MCF 10A (cell line): Measurements from ENCODE around the gene HMOX1. TPM values are rescaled to one million over a fixed set of nuclear protein-coding genes. Genes with fewer than 3 reads are reported as not detected.

ENCODE experiments used
- BruUV-seq: library from RNA; stranded (reverse); fragments of 400-500 nt; replicated peaks from 2 replicates; lab custom pipeline; 2021; lab: Mats Ljungman, UMichigan
- CTCF ChIA-PET: fragments of 300-600 bp; sonication (Branson Sonifier 250); formaldehyde crosslinking; extraction: SDS; loops from one replicate; lab custom pipeline; 2021; ENCODE audit warnings: antibody characterized with exemption, inconsistent platforms; lab: Yijun Ruan, JAX
- POLR2A ChIA-PET: fragments of 300-600, 350-650 bp; sonication (Branson Sonifier 250); formaldehyde crosslinking; extraction: SDS; loops from one replicate; lab custom pipeline; 2020; ENCODE audit warnings: antibody characterized with exemption, inconsistent platforms; lab: Yijun Ruan, JAX
- DNase-seq: peaks from one replicate; pipeline ENCODE4 v3.0.0-alpha.2; 2018; ENCODE audit not compliant: unreplicated experiment
- H3K27ac Mint-ChIP-seq: one replicate; pipeline ENCODE4 v1.8.0; 2022; ENCODE audit warnings: mild to moderate bottlenecking, low read depth, mixed read lengths; ENCODE audit not compliant: unreplicated experiment
- H3K27me3 Mint-ChIP-seq: one replicate; pipeline ENCODE4 v1.8.0; 2022; ENCODE audit warnings: mixed read lengths; ENCODE audit not compliant: insufficient read depth, unreplicated experiment
- H3K36me3 Mint-ChIP-seq: one replicate; pipeline ENCODE4 v1.8.0; 2022; ENCODE audit warnings: mild to moderate bottlenecking, moderate library complexity, mixed read lengths; ENCODE audit not compliant: insufficient read depth, unreplicated experiment
- H3K4me1 Mint-ChIP-seq: one replicate; pipeline ENCODE4 v1.8.0; 2022; ENCODE audit warnings: mixed read lengths; ENCODE audit not compliant: insufficient read depth, unreplicated experiment
- H3K4me3 Mint-ChIP-seq: one replicate; pipeline ENCODE4 v1.8.0; 2022; ENCODE audit warnings: mild to moderate bottlenecking, moderate library complexity, mixed read lengths; ENCODE audit not compliant: unreplicated experiment
- H3K9me3 Mint-ChIP-seq: one replicate; pipeline ENCODE4 v1.8.0; 2022; ENCODE audit warnings: mixed read lengths; ENCODE audit not compliant: unreplicated experiment
- CTCF ChIP-seq: fragments of 200-600 bp; IDR thresholded peaks from one replicate; pipeline ENCODE4 v1.8.0; 2022; ENCODE audit warnings: antibody characterized with exemption, mild to moderate bottlenecking; ENCODE audit not compliant: unreplicated experiment
- intact Hi-C: fragments of 100-400 bp; cut with micrococcal nuclease; formaldehyde crosslinking; loops from 2 replicates; pipeline ENCODE4 v1.14.1; 2022
- total RNA-seq: library from RNA; stranded (reverse); gene quantifications from 2 replicates; pipeline ENCODE4 v1.2.3, GENCODE V29; 2022

HMOX1 gene
- total RNA-seq, 1 experiment from 2014 or later = 1.9 TPM

GRCh38 chr22:35425546-35425945 lies 44.6 kb downstream of the HMOX1 start:
- no TSS peak for BruUV-seq
- DNase-seq = no peak
- intact Hi-C loops = no loop called here
- H3K4me1 Mint-ChIP-seq = peaks cover 11% of the 10 kb centered on the region
- no peaks in the 10 kb centered on the region for H3K36me3 Mint-ChIP-seq
- H3K9me3 Mint-ChIP-seq = no peaks in the 10 kb centered on the region
- H3K4me3 Mint-ChIP-seq = no peak overlapping the region
- no peaks in the 10 kb centered on the region for H3K27me3 Mint-ChIP-seq
- POLR2A ChIA-PET = no interaction called here
- H3K27ac Mint-ChIP-seq = peak overlapping the region; percentile 67
- CTCF ChIA-PET = interaction anchor here (0.5 to 13.5 kb wide), 6 partner anchors 20 to 861 kb away, joined by 3 to 234 read pairs (median 3); no protein-coding TSS in a partner anchor
- TF ChIP-seq CTCF = no peak

- H3K27ac Mint-ChIP-seq = peak overlapping the region; percentile 67
- no peaks in the 10 kb centered on the region for H3K27me3 Mint-ChIP-seq
- no TSS peak for BruUV-seq
- intact Hi-C loops = no loop called here
- H3K4me1 Mint-ChIP-seq = peaks cover 11% of the 10 kb centered on the region
- H3K36me3 Mint-ChIP-seq = no peaks in the 10 kb centered on the region
- ChIA-PET CTCF (interaction anchor here (0.6 to 13.5 kb wide), 8 partner anchors 12 to 209 kb away, joined by 3 to 234 read pairs (median 3); no protein-coding TSS in a partner anchor), POLR2A (no interaction called here)
- TF ChIP-seq CTCF = no peak
- no peaks in the 10 kb centered on the region for H3K9me3 Mint-ChIP-seq
- no peak overlapping the region for H3K4me3 Mint-ChIP-seq
- DNase-seq = peak; percentile 22
Measured at GRCh38 chr22:35425971-35426800, 45.3 kb downstream of the HMOX1 start.

- ChIA-PET POLR2A (interaction anchor here (0.7 kb wide), 2 partner anchors 8 to 20 kb away, joined by 3 read pairs; no protein-coding TSS in a partner anchor), CTCF (interaction anchor here (0.6 to 13.5 kb wide), 7 partner anchors 13 to 196 kb away, joined by 3 to 234 read pairs (median 3); no protein-coding TSS in a partner anchor)
- TF ChIP-seq CTCF = no peak
- no TSS peak for BruUV-seq
- DNase-seq = no peak
- Mint-ChIP-seq H3K4me1 (peaks cover 11% of the 10 kb centered on the region), H3K27me3 (no peaks in the 10 kb centered on the region), H3K36me3 (no peaks in the 10 kb centered on the region), H3K4me3 (no peak overlapping the region), H3K27ac (peak overlapping the region; percentile 67), H3K9me3 (no peaks in the 10 kb centered on the region)
- intact Hi-C loops = no loop called here
Measured at GRCh38 chr22:35426801-35427140, 45.9 kb downstream of the HMOX1 start.

- no TSS peak for BruUV-seq
- Mint-ChIP-seq H3K27ac (no peak overlapping the region), H3K4me1 (peaks cover 10% of the 10 kb centered on the region), H3K27me3 (no peaks in the 10 kb centered on the region), H3K36me3 (peaks cover 13% of the 10 kb centered on the region), H3K9me3 (no peaks in the 10 kb centered on the region), H3K4me3 (no peak overlapping the region)
- peak; percentile 84 for DNase-seq
- CTCF ChIA-PET = interaction anchor here (0.6 to 13.5 kb wide), 42 partner anchors 10 to 635 kb away, joined by 3 to 234 read pairs (median 4); partner anchors contain the start of gene MB
- intact Hi-C loops = loop anchor here (1.0 to 5.0 kb wide), 5 partner anchors 81 to 694 kb away; no protein-coding TSS in a partner anchor
- POLR2A ChIA-PET = no interaction called here
- TF ChIP-seq CTCF = peak; percentile 94
Measured at GRCh38 chr22:35430897-35431322, 50.0 kb downstream of the HMOX1 start.
